Activated naive CD4-positive, alpha-beta T cell treated with anti-CD3 and anti-CD28 coated beads, Interleukin-2, amount 10 ng/mL, durations not matched to agents 7 days and 5 days (primary cell): ENCODE data around the gene TANC1.

Source experiments
- CTCF ChIA-PET: fragments of 350-600 bp; sonication (Branson Sonifier 250); formaldehyde crosslinking; loops from one replicate; lab custom pipeline; 2021; ENCODE audit warnings: antibody characterized with exemption; lab: Charles Lee
- DNase-seq: peaks from one replicate; pipeline ENCODE4 v3.0.0-alpha.2; 2020
- H3K27ac Mint-ChIP-seq: one replicate; pipeline ENCODE4 v1.8.0; 2021; ENCODE audit warnings: mild to moderate bottlenecking, moderate library complexity, mixed read lengths
- H3K27me3 Mint-ChIP-seq: one replicate; pipeline ENCODE4 v1.8.0; 2021; ENCODE audit warnings: mild to moderate bottlenecking, mixed read lengths
- H3K36me3 Mint-ChIP-seq: one replicate; pipeline ENCODE4 v1.8.0; 2021; ENCODE audit warnings: mixed read lengths
- H3K4me1 Mint-ChIP-seq: one replicate; pipeline ENCODE4 v1.8.0; 2021; ENCODE audit warnings: mixed read lengths
- H3K4me3 Mint-ChIP-seq: one replicate; pipeline ENCODE4 v1.8.0; 2021; ENCODE audit warnings: mild to moderate bottlenecking, moderate library complexity, mixed read lengths
- H3K9me3 Mint-ChIP-seq: one replicate; pipeline ENCODE4 v1.8.0; 2021; ENCODE audit warnings: mixed read lengths

The TANC1 gene

DNA sequence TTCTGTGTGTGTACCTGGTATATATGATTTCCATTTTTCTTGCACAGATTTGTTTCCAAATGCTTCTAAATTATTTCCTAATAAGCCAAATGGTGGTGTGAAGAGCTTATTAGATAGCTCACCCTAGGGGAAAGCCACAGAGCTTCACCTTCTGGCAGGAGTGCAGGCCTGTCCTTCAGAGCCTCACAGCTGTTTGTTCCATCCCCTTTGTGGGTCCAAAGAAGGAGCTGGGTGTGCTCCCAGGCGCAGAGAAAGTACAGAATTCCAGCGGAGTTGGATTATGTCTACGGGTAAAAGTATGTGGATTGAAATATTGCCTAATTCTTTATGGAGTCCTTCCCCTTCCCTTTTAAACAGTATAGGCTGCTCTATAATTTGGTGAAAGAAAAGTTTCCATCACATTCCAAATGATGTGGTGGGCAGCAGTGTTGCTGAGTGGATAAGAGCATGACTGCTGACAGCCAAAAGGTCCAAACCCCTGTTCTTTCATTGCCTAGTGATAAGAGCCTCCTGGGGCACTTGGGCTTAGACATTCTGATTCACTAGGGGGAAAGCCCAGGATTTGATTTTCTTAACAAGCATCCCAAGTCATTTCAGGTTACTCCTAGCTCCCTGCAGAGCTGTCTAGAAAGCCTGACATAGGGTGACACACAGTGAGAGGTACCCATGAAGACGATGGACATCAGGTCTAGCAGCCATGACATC lies 231.5 kb downstream of the TANC1 start:
- no peak for DNase-seq
- no peaks in the 10 kb centered on the region for H3K9me3 Mint-ChIP-seq
- no peak overlapping the region for H3K4me3 Mint-ChIP-seq
- H3K36me3 Mint-ChIP-seq, result no peaks in the 10 kb centered on the region
- H3K4me1 Mint-ChIP-seq, result peaks cover 12% of the 10 kb centered on the region
- no peaks in the 10 kb centered on the region for H3K27me3 Mint-ChIP-seq
- CTCF ChIA-PET, result interaction anchor here (1.5 kb wide), 1 partner anchor 81 kb away, joined by 3 read pairs; no protein-coding TSS in a partner anchor
- no peak overlapping the region for H3K27ac Mint-ChIP-seq

DNA sequence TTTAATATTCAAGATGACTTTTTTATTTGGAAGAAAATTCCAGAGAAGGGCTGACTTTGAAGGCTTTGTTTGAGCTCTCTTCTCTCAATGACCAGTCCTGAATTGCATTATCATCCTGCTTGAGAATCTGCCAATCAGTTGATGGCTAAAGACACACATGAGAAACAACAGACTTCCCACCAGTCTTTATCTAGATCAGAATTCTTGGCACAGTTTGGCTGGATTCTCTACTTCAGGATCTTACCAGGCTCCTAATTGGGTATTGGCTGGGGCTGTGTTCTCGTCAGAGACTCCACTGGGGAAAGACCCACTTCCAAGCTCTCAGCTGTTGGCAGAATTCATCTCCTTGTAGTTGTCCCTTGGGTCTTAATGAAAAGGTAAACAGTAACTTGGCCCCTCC lies 232.1 kb downstream of the TANC1 start:
- H3K4me3 Mint-ChIP-seq, result no peak overlapping the region
- H3K9me3 Mint-ChIP-seq, result no peaks in the 10 kb centered on the region
- DNase-seq, result no peak
- no peaks in the 10 kb centered on the region for H3K27me3 Mint-ChIP-seq
- H3K4me1 Mint-ChIP-seq, result peaks cover 12% of the 10 kb centered on the region
- no peak overlapping the region for H3K27ac Mint-ChIP-seq
- CTCF ChIA-PET, result interaction anchor here (1.5 kb wide), 1 partner anchor 81 kb away, joined by 3 read pairs; no protein-coding TSS in a partner anchor
- no peaks in the 10 kb centered on the region for H3K36me3 Mint-ChIP-seq

- H3K9me3 Mint-ChIP-seq, result no peaks in the 10 kb centered on the region
- no peaks in the 10 kb centered on the region for H3K27me3 Mint-ChIP-seq
- H3K27ac Mint-ChIP-seq, result no peak overlapping the region
- H3K4me1 Mint-ChIP-seq, result peaks cover 12% of the 10 kb centered on the region
- DNase-seq, result peak; percentile 49
- no peak overlapping the region for H3K4me3 Mint-ChIP-seq
- no peaks in the 10 kb centered on the region for H3K36me3 Mint-ChIP-seq
- CTCF ChIA-PET, result no interaction called here
Measured at GRCh38 chr2:159201360-159202063, 233.1 kb downstream of the TANC1 start.

- DNase-seq, result no peak
- H3K9me3 Mint-ChIP-seq, result no peaks in the 10 kb centered on the region
- H3K27ac Mint-ChIP-seq, result no peak overlapping the region
- H3K27me3 Mint-ChIP-seq, result no peaks in the 10 kb centered on the region
- CTCF ChIA-PET, result interaction anchor here (0.8 to 1.3 kb wide), 2 partner anchors 69 to 84 kb away, joined by 3 read pairs; no protein-coding TSS in a partner anchor
- peaks cover 12% of the 10 kb centered on the region for H3K4me1 Mint-ChIP-seq
- no peaks in the 10 kb centered on the region for H3K36me3 Mint-ChIP-seq
- H3K4me3 Mint-ChIP-seq, result no peak overlapping the region
Measured at GRCh38 chr2:159202568-159203071, 234.2 kb downstream of the TANC1 start.

GRCh38 chr2:159204381-159205144 lies 236.1 kb downstream of the TANC1 start:
- Mint-ChIP-seq H3K36me3 (no peaks in the 10 kb centered on the region), H3K4me3 (no peak overlapping the region), H3K4me1 (peaks cover 16% of the 10 kb centered on the region), H3K27ac (no peak overlapping the region), H3K9me3 (no peaks in the 10 kb centered on the region), H3K27me3 (no peaks in the 10 kb centered on the region)
- DNase-seq, result no peak
- CTCF ChIA-PET, result no interaction called here

GRCh38 chr2:159206736-159207380 lies 238.4 kb downstream of the TANC1 start:
- no peak overlapping the region for H3K4me3 Mint-ChIP-seq
- H3K27ac Mint-ChIP-seq, result no peak overlapping the region
- no peak for DNase-seq
- H3K4me1 Mint-ChIP-seq, result peaks cover 15% of the 10 kb centered on the region
- CTCF ChIA-PET, result no interaction called here
- no peaks in the 10 kb centered on the region for H3K27me3 Mint-ChIP-seq
- peaks cover 3% of the 10 kb centered on the region for H3K36me3 Mint-ChIP-seq
- H3K9me3 Mint-ChIP-seq, result no peaks in the 10 kb centered on the region

DNA sequence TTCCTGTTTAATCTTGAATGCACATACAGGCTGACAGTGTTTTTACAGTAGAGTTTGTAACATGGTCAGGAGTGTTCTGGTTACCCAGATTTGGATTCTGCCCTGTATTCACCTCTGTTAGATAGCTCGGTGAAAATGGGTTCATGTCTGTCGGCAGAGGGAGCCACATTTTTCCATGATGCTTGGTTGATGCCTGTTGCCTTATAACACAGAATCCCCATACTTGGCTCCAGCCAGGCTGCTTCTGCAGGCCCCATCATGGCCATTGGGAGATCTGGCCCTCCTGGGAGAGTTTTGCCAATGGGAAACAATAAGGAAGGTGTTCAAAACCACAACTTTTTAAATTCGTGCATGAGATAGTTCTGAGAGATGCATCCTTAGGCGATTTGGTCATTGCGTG lies 240.0 kb downstream of the TANC1 start:
- Mint-ChIP-seq H3K9me3 (no peaks in the 10 kb centered on the region), H3K4me3 (no peak overlapping the region), H3K27ac (no peak overlapping the region), H3K36me3 (peaks cover 3% of the 10 kb centered on the region), H3K4me1 (peaks cover 13% of the 10 kb centered on the region), H3K27me3 (no peaks in the 10 kb centered on the region)
- CTCF ChIA-PET, result interaction anchor here (0.6 to 1.2 kb wide), 3 partner anchors 22 to 308 kb away, joined by 3 read pairs; no protein-coding TSS in a partner anchor
- no peak for DNase-seq

DNA sequence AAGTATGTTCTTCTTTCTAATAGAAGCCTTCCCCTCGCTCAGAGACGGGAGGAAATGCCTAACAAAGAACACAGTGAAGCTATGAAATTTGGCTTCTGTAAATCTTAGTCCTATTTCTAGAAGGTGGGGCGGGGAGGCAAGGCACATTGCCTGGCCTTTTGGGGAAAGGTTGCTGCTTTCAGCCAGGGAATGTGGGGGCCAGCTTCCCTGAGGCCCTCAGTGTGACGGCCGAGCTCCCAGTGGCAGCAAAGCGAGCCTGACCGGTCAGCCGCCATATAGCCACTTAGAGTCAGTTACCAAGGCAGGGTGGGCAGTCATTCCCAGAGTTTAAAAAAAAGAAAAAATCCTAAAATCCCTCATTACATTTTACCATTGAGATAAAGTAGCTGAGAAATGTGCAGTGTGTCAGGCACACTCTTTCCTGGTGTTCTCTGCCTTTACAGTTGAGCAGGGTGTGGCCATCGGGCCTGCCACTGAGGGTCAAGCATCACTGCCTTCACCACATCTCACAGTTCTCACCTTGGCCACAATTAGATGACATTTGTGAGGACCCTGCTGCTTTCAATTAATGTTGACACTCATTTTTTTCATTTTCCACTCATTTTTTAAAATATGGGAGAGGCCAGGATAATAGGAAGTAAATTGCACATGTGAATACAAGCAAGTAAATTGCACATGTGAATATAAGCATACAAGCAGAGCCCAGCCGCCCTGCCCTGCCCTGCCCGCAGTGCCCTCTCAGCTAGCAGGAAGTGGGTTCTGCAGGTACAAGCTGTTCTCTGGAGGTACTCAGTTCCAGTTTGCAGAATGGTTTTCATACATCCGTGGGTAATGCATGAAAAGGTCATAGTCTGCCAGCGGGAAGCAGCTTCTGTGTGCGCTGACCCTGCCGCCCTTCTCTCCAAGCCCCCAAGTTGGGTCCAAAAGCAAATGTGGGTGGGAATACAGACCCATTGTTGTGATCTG lies 241.2 kb downstream of the TANC1 start:
- no peaks in the 10 kb centered on the region for H3K9me3 Mint-ChIP-seq
- peaks cover 13% of the 10 kb centered on the region for H3K4me1 Mint-ChIP-seq
- CTCF ChIA-PET, result interaction anchor here (0.6 to 1.2 kb wide), 3 partner anchors 91 to 1069 kb away, joined by 3 read pairs; no protein-coding TSS in a partner anchor
- peaks cover 3% of the 10 kb centered on the region for H3K36me3 Mint-ChIP-seq
- H3K27ac Mint-ChIP-seq, result no peak overlapping the region
- DNase-seq, result peak; percentile 61
- no peak overlapping the region for H3K4me3 Mint-ChIP-seq
- no peaks in the 10 kb centered on the region for H3K27me3 Mint-ChIP-seq

DNA sequence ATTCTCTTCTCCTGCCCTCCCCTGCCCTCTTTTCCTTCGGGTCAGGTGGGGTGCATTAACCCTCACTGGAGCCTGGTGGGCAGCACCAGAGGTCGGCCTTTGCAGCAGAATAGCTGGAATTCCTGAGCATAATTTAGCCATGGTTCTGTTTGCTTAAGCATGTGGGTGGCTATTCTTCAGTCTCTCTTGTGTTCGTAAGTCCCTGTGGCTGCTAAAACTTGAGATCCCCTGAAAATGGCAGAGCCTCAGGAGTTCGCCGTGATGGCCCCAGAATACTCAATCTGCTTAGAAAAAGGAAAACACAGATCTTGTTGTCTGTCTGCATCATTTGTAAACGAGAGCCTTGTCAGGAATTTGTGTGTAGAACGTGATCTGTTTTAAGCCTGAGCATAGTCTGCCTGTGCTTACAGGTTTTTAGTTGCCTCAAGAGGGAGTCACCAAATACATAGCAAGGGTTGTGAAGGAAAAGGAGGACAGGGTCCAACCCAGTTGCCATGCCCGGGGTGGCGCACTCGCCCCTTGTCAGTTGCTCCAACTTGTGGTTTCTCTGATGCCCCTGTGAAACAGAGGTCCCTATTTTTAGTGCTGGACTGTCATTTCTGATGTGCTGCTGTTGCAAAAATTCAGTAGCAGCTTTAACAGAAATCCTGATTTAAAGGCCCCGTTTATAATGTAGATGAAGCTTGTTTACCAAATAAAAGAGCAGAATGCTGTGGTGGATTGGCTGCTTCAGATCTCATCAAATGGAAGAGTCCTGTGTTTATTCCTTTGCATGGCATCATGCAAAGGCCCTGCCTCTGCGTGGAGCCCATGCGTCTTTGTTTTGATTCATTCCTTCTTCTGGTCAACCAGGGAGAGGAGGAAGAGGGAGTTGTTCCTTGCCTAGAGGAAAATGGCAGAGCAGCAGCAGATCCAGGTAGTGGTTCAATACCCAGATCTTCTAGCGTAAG lies 243.3 kb downstream of the TANC1 start:
- DNase-seq, result no peak
- H3K4me3 Mint-ChIP-seq, result no peak overlapping the region
- CTCF ChIA-PET, result no interaction called here
- peaks cover 13% of the 10 kb centered on the region for H3K4me1 Mint-ChIP-seq
- no peak overlapping the region for H3K27ac Mint-ChIP-seq
- H3K9me3 Mint-ChIP-seq, result no peaks in the 10 kb centered on the region
- no peaks in the 10 kb centered on the region for H3K27me3 Mint-ChIP-seq
- peaks cover 3% of the 10 kb centered on the region for H3K36me3 Mint-ChIP-seq

DNA sequence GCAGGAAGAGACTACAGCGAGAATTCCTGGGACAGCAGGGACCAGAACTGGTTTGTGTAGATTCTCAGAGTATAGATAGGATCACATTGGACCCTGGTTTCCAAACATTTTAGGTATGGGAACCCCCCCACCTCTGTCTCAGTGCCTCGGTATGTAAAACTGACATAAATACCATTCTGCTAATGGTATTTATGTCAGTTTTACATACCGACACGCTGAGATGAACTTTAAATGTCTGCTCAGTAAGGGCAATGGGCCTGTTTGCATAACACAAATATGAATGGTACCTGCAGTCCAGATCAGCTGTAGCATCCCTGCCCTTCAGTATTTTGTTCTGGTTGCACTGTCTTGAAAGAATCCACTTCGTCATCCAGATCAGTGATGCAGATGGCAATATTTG lies 244.9 kb downstream of the TANC1 start:
- H3K4me3 Mint-ChIP-seq, result no peak overlapping the region
- H3K9me3 Mint-ChIP-seq, result no peaks in the 10 kb centered on the region
- H3K27me3 Mint-ChIP-seq, result no peaks in the 10 kb centered on the region
- CTCF ChIA-PET, result no interaction called here
- H3K4me1 Mint-ChIP-seq, result peaks cover 13% of the 10 kb centered on the region
- H3K36me3 Mint-ChIP-seq, result peaks cover 3% of the 10 kb centered on the region
- no peak for DNase-seq
- H3K27ac Mint-ChIP-seq, result no peak overlapping the region

- H3K36me3 Mint-ChIP-seq, result peaks cover 3% of the 10 kb centered on the region
- peaks cover 11% of the 10 kb centered on the region for H3K4me1 Mint-ChIP-seq
- H3K9me3 Mint-ChIP-seq, result no peaks in the 10 kb centered on the region
- H3K27ac Mint-ChIP-seq, result no peak overlapping the region
- no peak for DNase-seq
- CTCF ChIA-PET, result interaction anchor here (1.3 kb wide), 1 partner anchor 96 kb away, joined by 3 read pairs; no protein-coding TSS in a partner anchor
- no peak overlapping the region for H3K4me3 Mint-ChIP-seq
- H3K27me3 Mint-ChIP-seq, result no peaks in the 10 kb centered on the region
Measured at GRCh38 chr2:159214325-159214865, 246.0 kb downstream of the TANC1 start.

DNA sequence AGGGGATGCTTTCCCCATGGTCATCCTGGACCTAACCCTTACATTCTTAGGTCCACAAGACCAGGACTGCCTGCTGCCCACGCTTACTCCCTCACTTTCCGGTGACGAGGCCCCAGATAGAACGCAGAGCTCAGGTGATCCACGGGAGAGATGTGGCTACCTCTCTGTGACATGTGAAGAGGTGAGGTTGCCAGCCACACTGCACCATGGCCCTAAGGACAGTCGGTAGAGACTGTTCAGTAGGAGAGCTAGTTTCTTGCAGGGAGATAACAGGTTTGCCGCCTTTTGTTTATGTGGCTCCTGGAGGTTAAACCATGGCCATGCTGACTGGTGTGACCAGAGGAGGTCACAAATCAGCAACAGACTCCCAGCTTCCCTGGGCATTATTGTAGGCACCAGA lies 246.7 kb downstream of the TANC1 start:
- H3K4me1 Mint-ChIP-seq, result peaks cover 4% of the 10 kb centered on the region
- no peak overlapping the region for H3K27ac Mint-ChIP-seq
- H3K4me3 Mint-ChIP-seq, result no peak overlapping the region
- CTCF ChIA-PET, result interaction anchor here (1.3 kb wide), 1 partner anchor 96 kb away, joined by 3 read pairs; no protein-coding TSS in a partner anchor
- no peaks in the 10 kb centered on the region for H3K9me3 Mint-ChIP-seq
- no peak for DNase-seq
- H3K36me3 Mint-ChIP-seq, result peaks cover 1% of the 10 kb centered on the region
- H3K27me3 Mint-ChIP-seq, result no peaks in the 10 kb centered on the region
